WTC11 (cell line): ENCODE measurements around the gene ZNF688. TPM values are rescaled to one million over a fixed set of nuclear protein-coding genes. Genes with fewer than 3 reads are reported as not detected.

Source experiments
- CREB1 ChIP-seq: sonication (generic); formaldehyde crosslinking; IDR thresholded peaks from 2 replicates; pipeline ENCODE4 v1.8.0; 2023; ENCODE audit warnings: mild to moderate bottlenecking, missing genetic modification reagents
- FOXJ3 ChIP-seq: sonication (generic); formaldehyde crosslinking; IDR thresholded peaks from 2 replicates; pipeline ENCODE4 v1.9.0; 2021; ENCODE audit warnings: missing genetic modification reagents, mild to moderate bottlenecking, borderline replicate concordance
- GABPB1 ChIP-seq: sonication (generic); formaldehyde crosslinking; IDR thresholded peaks from 2 replicates; pipeline ENCODE4 v1.8.1; 2023; ENCODE audit warnings: mild to moderate bottlenecking, missing genetic modification reagents
- HMGA2 ChIP-seq: fragments of 250-450 bp; sonication (Bioruptor Pico); IDR thresholded peaks from 2 replicates; pipeline ENCODE4 v1.4.0; 2021; ENCODE audit warnings: mild to moderate bottlenecking, moderate library complexity
- IRF2 ChIP-seq: sonication (generic); formaldehyde crosslinking; IDR thresholded peaks from 2 replicates; pipeline ENCODE4 v1.8.0; 2022; ENCODE audit warnings: low read depth, missing genetic modification reagents, borderline replicate concordance
- KAT7 ChIP-seq: sonication (generic); formaldehyde crosslinking; IDR thresholded peaks from 2 replicates; pipeline ENCODE4 v1.8.1; 2023; ENCODE audit warnings: missing genetic modification reagents, mild to moderate bottlenecking, borderline replicate concordance
- NFE2L1 ChIP-seq: sonication (generic); formaldehyde crosslinking; IDR thresholded peaks from 2 replicates; pipeline ENCODE4 v1.8.1; 2023; ENCODE audit warnings: missing genetic modification reagents
- NR2C2 ChIP-seq: sonication (generic); formaldehyde crosslinking; IDR thresholded peaks from 2 replicates; pipeline ENCODE4 v1.8.0; 2022; ENCODE audit warnings: mild to moderate bottlenecking, missing genetic modification reagents
- OVOL2 ChIP-seq: fragments of 250-450 bp; sonication (Bioruptor Pico); IDR thresholded peaks from 2 replicates; pipeline ENCODE4 v1.9.0; 2021; ENCODE audit warnings: mild to moderate bottlenecking, borderline replicate concordance
- SP1 ChIP-seq: sonication (generic); formaldehyde crosslinking; conservative IDR thresholded peaks from 2 replicates; pipeline ENCODE4 v1.8.1; 2022; ENCODE audit warnings: missing genetic modification reagents
- TEAD1 ChIP-seq: sonication (generic); formaldehyde crosslinking; IDR thresholded peaks from 2 replicates; pipeline ENCODE4 v1.8.0; 2022; ENCODE audit warnings: mild to moderate bottlenecking, missing genetic modification reagents
- TEAD4 ChIP-seq: sonication (generic); formaldehyde crosslinking; IDR thresholded peaks from 2 replicates; pipeline ENCODE4 v1.8.0; 2022; ENCODE audit warnings: mild to moderate bottlenecking, missing genetic modification reagents
- ZNF317 ChIP-seq: sonication (generic); formaldehyde crosslinking; IDR thresholded peaks from 2 replicates; pipeline ENCODE4 v1.8.1; 2023; ENCODE audit warnings: low read depth, mild to moderate bottlenecking, moderate library complexity, missing genetic modification reagents, borderline replicate concordance
- ZNF416 ChIP-seq: fragments of 250-450 bp; sonication (Bioruptor Pico); IDR thresholded peaks from 2 replicates; pipeline ENCODE4 v1.9.0; 2021; ENCODE audit warnings: mild to moderate bottlenecking, inconsistent platforms
- total RNA-seq: library from RNA; stranded (reverse); gene quantifications from 3 replicates; pipeline ENCODE4 v1.2.3, GENCODE V29; 2021
- TF ChIP-seq, protein P1 (sequence below): sonication (generic); formaldehyde crosslinking; IDR thresholded peaks from 2 replicates; pipeline ENCODE4 v1.8.0; 2023; ENCODE audit warnings: missing genetic modification reagents, mild to moderate bottlenecking, borderline replicate concordance
- TF ChIP-seq, protein P2 (sequence below): fragments of 200-600 bp; IDR thresholded peaks from 2 replicates; pipeline ENCODE4 v1.8.0; 2022; ENCODE audit warnings: antibody characterized with exemption
- TF ChIP-seq, protein P3 (sequence below): sonication (generic); formaldehyde crosslinking; IDR thresholded peaks from 2 replicates; pipeline ENCODE4 v1.8.0; 2022; ENCODE audit warnings: mild to moderate bottlenecking, missing genetic modification reagents
- TF ChIP-seq, protein P4 (sequence below): fragments of 250-450 bp; sonication (Bioruptor Pico); IDR thresholded peaks from 2 replicates; pipeline ENCODE4 v1.9.0; 2021; ENCODE audit warnings: mild to moderate bottlenecking, borderline replicate concordance
- TF ChIP-seq, protein P5 (sequence below): fragments of 250-450 bp; sonication (Bioruptor Pico); IDR thresholded peaks from 2 replicates; pipeline ENCODE4 v1.9.0; 2021; ENCODE audit warnings: mild to moderate bottlenecking
- TF ChIP-seq, protein P6 (sequence below): sonication (generic); formaldehyde crosslinking; IDR thresholded peaks from 2 replicates; pipeline ENCODE4 v1.8.1; 2022; ENCODE audit warnings: mild to moderate bottlenecking, missing genetic modification reagents, moderate library complexity, borderline replicate concordance
- TF ChIP-seq, protein P7 (sequence below): sonication (generic); formaldehyde crosslinking; IDR thresholded peaks from 2 replicates; pipeline ENCODE4 v1.8.1; 2022; ENCODE audit warnings: low read depth, missing genetic modification reagents, borderline replicate concordance

ZNF688 gene
- total RNA-seq, 1 experiment from 2014 or later = 4.2 TPM

DNA sequence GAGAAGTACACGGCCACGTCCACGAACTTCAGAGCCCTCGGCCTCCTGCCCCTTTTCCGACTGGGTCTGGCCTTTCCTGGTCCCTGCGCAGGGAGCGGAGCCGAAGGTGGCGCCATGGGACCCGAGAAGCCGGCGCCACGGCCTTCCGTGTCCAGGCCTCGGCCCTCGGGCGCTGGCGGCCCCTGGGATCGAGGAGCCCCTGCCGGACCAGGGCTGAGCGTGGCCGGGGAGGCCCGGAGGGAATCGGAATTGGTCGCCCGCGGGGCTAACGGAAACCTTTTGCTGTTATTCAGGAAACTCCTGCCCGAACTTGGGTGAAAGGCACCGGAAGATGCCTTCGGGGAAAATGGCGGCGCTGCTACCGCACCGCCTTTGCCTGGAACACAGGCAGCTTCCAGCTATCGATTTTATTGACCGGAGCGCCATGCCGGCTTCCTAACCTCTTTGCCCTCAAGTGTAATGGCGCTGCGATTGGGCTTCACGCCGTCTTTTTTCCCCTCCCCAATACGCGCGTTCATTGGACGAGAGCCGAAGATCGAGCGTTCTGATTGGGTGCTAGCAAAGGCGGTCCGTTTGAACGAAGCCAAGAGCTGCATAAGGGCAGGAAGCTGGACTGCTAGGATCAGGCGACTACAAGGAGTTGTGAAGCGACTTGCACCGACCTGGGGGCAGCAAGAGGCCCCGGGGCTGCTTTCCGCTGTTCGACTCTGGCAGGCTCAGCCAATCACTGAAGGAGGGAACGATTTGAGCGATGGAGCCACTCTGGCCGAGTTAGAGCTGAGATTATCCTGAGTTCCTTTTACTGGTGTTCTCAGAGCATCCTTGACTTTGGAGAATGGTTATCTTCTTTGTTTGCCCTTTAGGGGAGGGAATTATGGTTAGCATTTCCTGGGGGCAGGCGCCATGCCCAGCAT, 38.7 kb upstream of the ZNF688 start, which contains the start of gene ZNF689 (continued):
- TF ChIP-seq, protein P1, sequence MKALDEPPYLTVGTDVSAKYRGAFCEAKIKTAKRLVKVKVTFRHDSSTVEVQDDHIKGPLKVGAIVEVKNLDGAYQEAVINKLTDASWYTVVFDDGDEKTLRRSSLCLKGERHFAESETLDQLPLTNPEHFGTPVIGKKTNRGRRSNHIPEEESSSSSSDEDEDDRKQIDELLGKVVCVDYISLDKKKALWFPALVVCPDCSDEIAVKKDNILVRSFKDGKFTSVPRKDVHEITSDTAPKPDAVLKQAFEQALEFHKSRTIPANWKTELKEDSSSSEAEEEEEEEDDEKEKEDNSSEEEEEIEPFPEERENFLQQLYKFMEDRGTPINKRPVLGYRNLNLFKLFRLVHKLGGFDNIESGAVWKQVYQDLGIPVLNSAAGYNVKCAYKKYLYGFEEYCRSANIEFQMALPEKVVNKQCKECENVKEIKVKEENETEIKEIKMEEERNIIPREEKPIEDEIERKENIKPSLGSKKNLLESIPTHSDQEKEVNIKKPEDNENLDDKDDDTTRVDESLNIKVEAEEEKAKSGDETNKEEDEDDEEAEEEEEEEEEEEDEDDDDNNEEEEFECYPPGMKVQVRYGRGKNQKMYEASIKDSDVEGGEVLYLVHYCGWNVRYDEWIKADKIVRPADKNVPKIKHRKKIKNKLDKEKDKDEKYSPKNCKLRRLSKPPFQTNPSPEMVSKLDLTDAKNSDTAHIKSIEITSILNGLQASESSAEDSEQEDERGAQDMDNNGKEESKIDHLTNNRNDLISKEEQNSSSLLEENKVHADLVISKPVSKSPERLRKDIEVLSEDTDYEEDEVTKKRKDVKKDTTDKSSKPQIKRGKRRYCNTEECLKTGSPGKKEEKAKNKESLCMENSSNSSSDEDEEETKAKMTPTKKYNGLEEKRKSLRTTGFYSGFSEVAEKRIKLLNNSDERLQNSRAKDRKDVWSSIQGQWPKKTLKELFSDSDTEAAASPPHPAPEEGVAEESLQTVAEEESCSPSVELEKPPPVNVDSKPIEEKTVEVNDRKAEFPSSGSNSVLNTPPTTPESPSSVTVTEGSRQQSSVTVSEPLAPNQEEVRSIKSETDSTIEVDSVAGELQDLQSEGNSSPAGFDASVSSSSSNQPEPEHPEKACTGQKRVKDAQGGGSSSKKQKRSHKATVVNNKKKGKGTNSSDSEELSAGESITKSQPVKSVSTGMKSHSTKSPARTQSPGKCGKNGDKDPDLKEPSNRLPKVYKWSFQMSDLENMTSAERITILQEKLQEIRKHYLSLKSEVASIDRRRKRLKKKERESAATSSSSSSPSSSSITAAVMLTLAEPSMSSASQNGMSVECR = no peak
- no peak for TF ChIP-seq TEAD1 (CRISPR knock-in tag)
- TF ChIP-seq, protein P2, sequence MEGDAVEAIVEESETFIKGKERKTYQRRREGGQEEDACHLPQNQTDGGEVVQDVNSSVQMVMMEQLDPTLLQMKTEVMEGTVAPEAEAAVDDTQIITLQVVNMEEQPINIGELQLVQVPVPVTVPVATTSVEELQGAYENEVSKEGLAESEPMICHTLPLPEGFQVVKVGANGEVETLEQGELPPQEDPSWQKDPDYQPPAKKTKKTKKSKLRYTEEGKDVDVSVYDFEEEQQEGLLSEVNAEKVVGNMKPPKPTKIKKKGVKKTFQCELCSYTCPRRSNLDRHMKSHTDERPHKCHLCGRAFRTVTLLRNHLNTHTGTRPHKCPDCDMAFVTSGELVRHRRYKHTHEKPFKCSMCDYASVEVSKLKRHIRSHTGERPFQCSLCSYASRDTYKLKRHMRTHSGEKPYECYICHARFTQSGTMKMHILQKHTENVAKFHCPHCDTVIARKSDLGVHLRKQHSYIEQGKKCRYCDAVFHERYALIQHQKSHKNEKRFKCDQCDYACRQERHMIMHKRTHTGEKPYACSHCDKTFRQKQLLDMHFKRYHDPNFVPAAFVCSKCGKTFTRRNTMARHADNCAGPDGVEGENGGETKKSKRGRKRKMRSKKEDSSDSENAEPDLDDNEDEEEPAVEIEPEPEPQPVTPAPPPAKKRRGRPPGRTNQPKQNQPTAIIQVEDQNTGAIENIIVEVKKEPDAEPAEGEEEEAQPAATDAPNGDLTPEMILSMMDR = no peak
- 0 out of 2 replicates have a peak, but pooled peaks have one; percentile 81 for TF ChIP-seq KAT7 (CRISPR knock-in tag)
- TF ChIP-seq, protein P3, sequence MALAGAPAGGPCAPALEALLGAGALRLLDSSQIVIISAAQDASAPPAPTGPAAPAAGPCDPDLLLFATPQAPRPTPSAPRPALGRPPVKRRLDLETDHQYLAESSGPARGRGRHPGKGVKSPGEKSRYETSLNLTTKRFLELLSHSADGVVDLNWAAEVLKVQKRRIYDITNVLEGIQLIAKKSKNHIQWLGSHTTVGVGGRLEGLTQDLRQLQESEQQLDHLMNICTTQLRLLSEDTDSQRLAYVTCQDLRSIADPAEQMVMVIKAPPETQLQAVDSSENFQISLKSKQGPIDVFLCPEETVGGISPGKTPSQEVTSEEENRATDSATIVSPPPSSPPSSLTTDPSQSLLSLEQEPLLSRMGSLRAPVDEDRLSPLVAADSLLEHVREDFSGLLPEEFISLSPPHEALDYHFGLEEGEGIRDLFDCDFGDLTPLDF (CRISPR knock-in tag) = no peak
- TF ChIP-seq ZNF416 (CRISPR knock-in tag) = no peak
- 0 out of 2 replicates have a peak, but pooled peaks have one; percentile 7 for TF ChIP-seq HMGA2
- TF ChIP-seq SP1 (CRISPR knock-in tag) = peak; percentile 73; the same call in 1 of the 2 replicates
- no peak for TF ChIP-seq ZNF317 (CRISPR knock-in tag)
- TF ChIP-seq NFE2L1 (CRISPR knock-in tag) = no peak
- TF ChIP-seq, protein P4, sequence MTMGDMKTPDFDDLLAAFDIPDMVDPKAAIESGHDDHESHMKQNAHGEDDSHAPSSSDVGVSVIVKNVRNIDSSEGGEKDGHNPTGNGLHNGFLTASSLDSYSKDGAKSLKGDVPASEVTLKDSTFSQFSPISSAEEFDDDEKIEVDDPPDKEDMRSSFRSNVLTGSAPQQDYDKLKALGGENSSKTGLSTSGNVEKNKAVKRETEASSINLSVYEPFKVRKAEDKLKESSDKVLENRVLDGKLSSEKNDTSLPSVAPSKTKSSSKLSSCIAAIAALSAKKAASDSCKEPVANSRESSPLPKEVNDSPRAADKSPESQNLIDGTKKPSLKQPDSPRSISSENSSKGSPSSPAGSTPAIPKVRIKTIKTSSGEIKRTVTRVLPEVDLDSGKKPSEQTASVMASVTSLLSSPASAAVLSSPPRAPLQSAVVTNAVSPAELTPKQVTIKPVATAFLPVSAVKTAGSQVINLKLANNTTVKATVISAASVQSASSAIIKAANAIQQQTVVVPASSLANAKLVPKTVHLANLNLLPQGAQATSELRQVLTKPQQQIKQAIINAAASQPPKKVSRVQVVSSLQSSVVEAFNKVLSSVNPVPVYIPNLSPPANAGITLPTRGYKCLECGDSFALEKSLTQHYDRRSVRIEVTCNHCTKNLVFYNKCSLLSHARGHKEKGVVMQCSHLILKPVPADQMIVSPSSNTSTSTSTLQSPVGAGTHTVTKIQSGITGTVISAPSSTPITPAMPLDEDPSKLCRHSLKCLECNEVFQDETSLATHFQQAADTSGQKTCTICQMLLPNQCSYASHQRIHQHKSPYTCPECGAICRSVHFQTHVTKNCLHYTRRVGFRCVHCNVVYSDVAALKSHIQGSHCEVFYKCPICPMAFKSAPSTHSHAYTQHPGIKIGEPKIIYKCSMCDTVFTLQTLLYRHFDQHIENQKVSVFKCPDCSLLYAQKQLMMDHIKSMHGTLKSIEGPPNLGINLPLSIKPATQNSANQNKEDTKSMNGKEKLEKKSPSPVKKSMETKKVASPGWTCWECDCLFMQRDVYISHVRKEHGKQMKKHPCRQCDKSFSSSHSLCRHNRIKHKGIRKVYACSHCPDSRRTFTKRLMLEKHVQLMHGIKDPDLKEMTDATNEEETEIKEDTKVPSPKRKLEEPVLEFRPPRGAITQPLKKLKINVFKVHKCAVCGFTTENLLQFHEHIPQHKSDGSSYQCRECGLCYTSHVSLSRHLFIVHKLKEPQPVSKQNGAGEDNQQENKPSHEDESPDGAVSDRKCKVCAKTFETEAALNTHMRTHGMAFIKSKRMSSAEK = no peak
- TF ChIP-seq FOXJ3 = no peak
- no peak; the same call in 1 of the 2 replicates for TF ChIP-seq CREB1 (CRISPR knock-in tag)
- no peak; the same call in 1 of the 2 replicates for TF ChIP-seq TEAD4 (CRISPR knock-in tag)
- TF ChIP-seq, protein P5, sequence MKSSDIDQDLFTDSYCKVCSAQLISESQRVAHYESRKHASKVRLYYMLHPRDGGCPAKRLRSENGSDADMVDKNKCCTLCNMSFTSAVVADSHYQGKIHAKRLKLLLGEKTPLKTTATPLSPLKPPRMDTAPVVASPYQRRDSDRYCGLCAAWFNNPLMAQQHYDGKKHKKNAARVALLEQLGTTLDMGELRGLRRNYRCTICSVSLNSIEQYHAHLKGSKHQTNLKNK (CRISPR knock-in tag) = no peak
- no peak for TF ChIP-seq NR2C2
- TF ChIP-seq OVOL2 (CRISPR knock-in tag) = no peak
- TF ChIP-seq GABPB1 (CRISPR knock-in tag) = peak; percentile 64; the same call in 1 of the 2 replicates
- TF ChIP-seq IRF2 (CRISPR knock-in tag) = no peak
- TF ChIP-seq, protein P6, sequence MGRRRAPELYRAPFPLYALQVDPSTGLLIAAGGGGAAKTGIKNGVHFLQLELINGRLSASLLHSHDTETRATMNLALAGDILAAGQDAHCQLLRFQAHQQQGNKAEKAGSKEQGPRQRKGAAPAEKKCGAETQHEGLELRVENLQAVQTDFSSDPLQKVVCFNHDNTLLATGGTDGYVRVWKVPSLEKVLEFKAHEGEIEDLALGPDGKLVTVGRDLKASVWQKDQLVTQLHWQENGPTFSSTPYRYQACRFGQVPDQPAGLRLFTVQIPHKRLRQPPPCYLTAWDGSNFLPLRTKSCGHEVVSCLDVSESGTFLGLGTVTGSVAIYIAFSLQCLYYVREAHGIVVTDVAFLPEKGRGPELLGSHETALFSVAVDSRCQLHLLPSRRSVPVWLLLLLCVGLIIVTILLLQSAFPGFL = no peak
- TF ChIP-seq, protein P7, sequence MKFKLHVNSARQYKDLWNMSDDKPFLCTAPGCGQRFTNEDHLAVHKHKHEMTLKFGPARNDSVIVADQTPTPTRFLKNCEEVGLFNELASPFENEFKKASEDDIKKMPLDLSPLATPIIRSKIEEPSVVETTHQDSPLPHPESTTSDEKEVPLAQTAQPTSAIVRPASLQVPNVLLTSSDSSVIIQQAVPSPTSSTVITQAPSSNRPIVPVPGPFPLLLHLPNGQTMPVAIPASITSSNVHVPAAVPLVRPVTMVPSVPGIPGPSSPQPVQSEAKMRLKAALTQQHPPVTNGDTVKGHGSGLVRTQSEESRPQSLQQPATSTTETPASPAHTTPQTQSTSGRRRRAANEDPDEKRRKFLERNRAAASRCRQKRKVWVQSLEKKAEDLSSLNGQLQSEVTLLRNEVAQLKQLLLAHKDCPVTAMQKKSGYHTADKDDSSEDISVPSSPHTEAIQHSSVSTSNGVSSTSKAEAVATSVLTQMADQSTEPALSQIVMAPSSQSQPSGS (CRISPR knock-in tag) = no peak
